IMR-90 (cell line): Measurements from ENCODE around the gene ATP10A. TPM values are rescaled to one million over a fixed set of nuclear protein-coding genes. Genes with fewer than 3 reads are reported as not detected.

Experiments used
- CTCF ChIP-seq: conservative IDR thresholded peaks from 2 replicates; pipeline ENCODE4 v1.5.1; 2012; ENCODE audit warnings: mild to moderate bottlenecking, low read depth, low read length, improper control_type of control experiment
- polyA plus RNA-seq, 3 experiments: library from polyadenylated mRNA; depleted of rRNA; stranded (reverse); fragments of >200 nt; gene quantifications; 2 replicates each; pipeline ENCODE4 v1.2.3, GENCODE V29; 2012; ENCODE audit warnings: low replicate concordance in 1 of 3
- total RNA-seq: library from RNA; depleted of rRNA; stranded (reverse); fragments of >200 nt; gene quantifications from 2 replicates; pipeline ENCODE4 v1.2.3, GENCODE V29; 2012

ATP10A gene
- total and polyA plus RNA-seq, 2 of the 4 experiments (the other 2 are of a cell fraction) = 13.8 to 16.0 TPM

- peak; percentile 62 for TF ChIP-seq CTCF
These were observed 169.5 kb downstream of the ATP10A start (continued) for GRCh38 chr15:25693321-25694238.
